ENCODE results near the gene LRRC8D.

The LRRC8D gene

DNA sequence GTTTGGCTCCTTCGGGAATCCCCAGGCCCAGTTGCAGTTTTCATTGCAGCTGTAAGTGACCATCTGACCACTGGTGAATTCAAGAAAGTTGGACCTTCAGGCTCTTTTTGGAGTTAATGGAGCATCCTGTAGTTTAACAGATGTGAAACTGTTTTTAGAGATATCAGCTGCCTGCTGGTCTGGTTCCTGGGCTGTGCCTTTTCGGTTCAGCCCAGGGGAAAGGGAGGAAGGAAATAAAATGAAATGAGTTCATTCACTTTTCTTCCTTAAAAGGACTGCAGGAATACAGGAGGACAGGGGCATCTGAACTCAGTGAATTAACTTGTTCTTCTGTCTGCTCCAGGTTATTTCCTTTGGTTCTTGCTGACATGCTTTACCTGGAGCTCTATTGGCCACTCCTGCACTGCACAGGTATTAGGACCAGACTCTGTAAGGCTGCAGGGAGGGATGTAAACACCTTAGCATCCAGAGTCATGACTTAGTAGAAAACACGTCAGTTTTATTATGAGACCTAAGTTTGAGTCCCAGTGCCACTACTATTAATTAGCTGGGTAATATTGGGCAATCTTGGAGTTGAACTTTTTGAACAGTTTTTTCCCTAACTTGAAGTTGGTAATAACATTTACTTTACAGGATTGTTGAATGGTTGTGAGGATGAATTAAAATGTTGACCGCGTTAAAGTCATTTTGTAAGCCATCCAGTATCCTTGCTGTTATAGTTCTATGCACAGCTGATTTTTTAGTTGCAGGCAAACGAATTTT is 83.6 kb downstream of the LRRC8D start:
- H4K20me1 ChIP-seq (ENCODE audit: low read depth, low read length), result no peaks in the 10 kb centered on the region
- no peak overlapping the region for H2AFZ ChIP-seq (ENCODE audit: low read depth, low read length, severe bottlenecking)
- no peaks in the 10 kb centered on the region for H3F3A ChIP-seq (ENCODE audit: insufficient read depth)
- TF ChIP-seq EZH2phosphoT487 (conservative IDR thresholded peaks at IDR 0.05; ENCODE audit: low read length), result no peak
- TF ChIP-seq, protein P1, sequence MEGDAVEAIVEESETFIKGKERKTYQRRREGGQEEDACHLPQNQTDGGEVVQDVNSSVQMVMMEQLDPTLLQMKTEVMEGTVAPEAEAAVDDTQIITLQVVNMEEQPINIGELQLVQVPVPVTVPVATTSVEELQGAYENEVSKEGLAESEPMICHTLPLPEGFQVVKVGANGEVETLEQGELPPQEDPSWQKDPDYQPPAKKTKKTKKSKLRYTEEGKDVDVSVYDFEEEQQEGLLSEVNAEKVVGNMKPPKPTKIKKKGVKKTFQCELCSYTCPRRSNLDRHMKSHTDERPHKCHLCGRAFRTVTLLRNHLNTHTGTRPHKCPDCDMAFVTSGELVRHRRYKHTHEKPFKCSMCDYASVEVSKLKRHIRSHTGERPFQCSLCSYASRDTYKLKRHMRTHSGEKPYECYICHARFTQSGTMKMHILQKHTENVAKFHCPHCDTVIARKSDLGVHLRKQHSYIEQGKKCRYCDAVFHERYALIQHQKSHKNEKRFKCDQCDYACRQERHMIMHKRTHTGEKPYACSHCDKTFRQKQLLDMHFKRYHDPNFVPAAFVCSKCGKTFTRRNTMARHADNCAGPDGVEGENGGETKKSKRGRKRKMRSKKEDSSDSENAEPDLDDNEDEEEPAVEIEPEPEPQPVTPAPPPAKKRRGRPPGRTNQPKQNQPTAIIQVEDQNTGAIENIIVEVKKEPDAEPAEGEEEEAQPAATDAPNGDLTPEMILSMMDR (IDR thresholded peaks at IDR 0.05; ENCODE audit: insufficient read depth, low read length, poor library complexity, severe bottlenecking), result no peak
- H3K79me2 ChIP-seq (ENCODE audit: insufficient read depth, low read length), result peaks cover 10% of the 10 kb centered on the region
- H3K27ac ChIP-seq (ENCODE audit: low read depth, low read length), result no peak overlapping the region
- H3K9me2 ChIP-seq (replicated peaks; ENCODE audit: insufficient read depth, low read length), result no peaks in the 10 kb centered on the region
- H3K9ac ChIP-seq (ENCODE audit: low read length), result no peak overlapping the region
- H3K4me2 ChIP-seq (ENCODE audit: low read depth, low read length, poor library complexity, severe bottlenecking), result no peak overlapping the region
- H3K9me3 ChIP-seq (ENCODE audit: insufficient read depth, low read length), result no peaks in the 10 kb centered on the region
- no peaks in the 10 kb centered on the region for H3K27me3 ChIP-seq (ENCODE audit: low read length)
- H3K36me3 ChIP-seq (ENCODE audit: low read length), result no peaks in the 10 kb centered on the region
- no peak overlapping the region for H3K4me3 ChIP-seq (ENCODE audit: insufficient read depth, low read length, poor library complexity, severe bottlenecking)

DNA sequence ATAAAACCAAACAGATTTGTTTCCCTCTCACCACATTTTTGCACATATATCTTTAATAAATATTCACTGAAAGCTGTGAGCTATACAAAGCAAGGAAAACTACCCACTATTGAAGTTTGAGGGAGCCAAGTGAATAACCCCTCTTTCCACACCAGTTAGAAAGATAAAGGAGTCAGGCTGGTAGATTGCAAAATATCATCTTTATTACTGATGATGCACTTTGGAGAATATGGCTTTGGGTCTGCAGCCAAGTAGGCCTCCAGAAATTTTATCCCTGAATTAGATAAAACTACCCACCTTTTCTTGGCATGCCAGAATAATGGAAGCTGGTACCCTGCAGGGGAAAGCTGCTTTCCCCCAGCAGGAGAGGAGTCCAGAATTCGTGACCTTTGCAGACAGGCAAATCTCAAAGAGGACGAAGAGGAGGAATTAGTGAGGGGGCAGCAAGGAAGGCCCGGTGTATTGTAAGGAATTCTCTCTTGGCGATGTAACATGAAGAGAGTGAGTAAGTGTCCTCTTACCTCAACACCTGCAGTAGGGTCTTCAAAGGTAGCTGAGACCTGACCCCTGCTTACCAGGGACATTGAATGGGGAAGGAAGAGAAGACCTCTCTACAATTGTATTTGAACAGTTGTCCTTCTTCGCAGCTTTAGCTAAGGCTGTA is 84.7 kb downstream of the LRRC8D start:
- H3K9ac ChIP-seq (ENCODE audit: low read length), result no peak overlapping the region
- H3K4me2 ChIP-seq (ENCODE audit: low read depth, low read length, poor library complexity, severe bottlenecking), result no peak overlapping the region
- no peaks in the 10 kb centered on the region for H3K36me3 ChIP-seq (ENCODE audit: low read length)
- H3K27ac ChIP-seq (ENCODE audit: low read depth, low read length), result no peak overlapping the region
- H3K79me2 ChIP-seq (ENCODE audit: insufficient read depth, low read length), result peaks cover 18% of the 10 kb centered on the region
- H3K9me3 ChIP-seq (ENCODE audit: insufficient read depth, low read length), result no peaks in the 10 kb centered on the region
- H3K27me3 ChIP-seq (ENCODE audit: low read length), result no peaks in the 10 kb centered on the region
- H3K9me2 ChIP-seq (replicated peaks; ENCODE audit: insufficient read depth, low read length), result no peaks in the 10 kb centered on the region
- H3F3A ChIP-seq (ENCODE audit: insufficient read depth), result no peaks in the 10 kb centered on the region
- H4K20me1 ChIP-seq (ENCODE audit: low read depth, low read length), result no peaks in the 10 kb centered on the region
- H3K4me3 ChIP-seq (ENCODE audit: insufficient read depth, low read length, poor library complexity, severe bottlenecking), result no peak overlapping the region
- TF ChIP-seq EZH2phosphoT487 (conservative IDR thresholded peaks at IDR 0.05; ENCODE audit: low read length), result no peak
- TF ChIP-seq, protein P1 (IDR thresholded peaks at IDR 0.05; ENCODE audit: insufficient read depth, low read length, poor library complexity, severe bottlenecking), result no peak
- no peak overlapping the region for H2AFZ ChIP-seq (ENCODE audit: low read depth, low read length, severe bottlenecking)

DNA sequence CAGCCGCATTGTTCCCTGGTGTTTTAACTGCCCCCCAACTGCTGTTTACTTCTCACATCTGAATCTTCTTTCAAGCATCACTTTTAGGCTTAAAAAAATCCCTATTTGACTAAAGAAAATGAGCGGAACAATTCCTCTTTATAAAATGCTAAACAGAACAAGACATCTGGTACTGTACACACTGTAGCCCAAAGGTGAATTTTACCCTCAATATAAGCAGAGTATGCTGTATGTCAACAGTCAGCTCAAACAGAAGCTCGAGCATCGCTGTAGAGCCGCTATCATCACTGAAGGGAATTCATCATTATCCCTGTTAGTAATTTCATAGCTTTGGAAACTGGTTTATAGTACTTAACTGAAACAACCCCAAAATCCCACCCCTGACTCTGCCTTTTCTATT is 85.3 kb downstream of the LRRC8D start:
- no peak for TF ChIP-seq EZH2phosphoT487 (conservative IDR thresholded peaks at IDR 0.05; ENCODE audit: low read length)
- TF ChIP-seq, protein P1 (IDR thresholded peaks at IDR 0.05; ENCODE audit: insufficient read depth, low read length, poor library complexity, severe bottlenecking), result no peak
- Histone ChIP-seq H3K4me3 (ENCODE audit: insufficient read depth, low read length, poor library complexity, severe bottlenecking) (no peak overlapping the region), H3K9me2 (replicated peaks; ENCODE audit: insufficient read depth, low read length) (no peaks in the 10 kb centered on the region), H3K36me3 (ENCODE audit: low read length) (no peaks in the 10 kb centered on the region), H3F3A (ENCODE audit: insufficient read depth) (no peaks in the 10 kb centered on the region), H3K27ac (ENCODE audit: low read depth, low read length) (no peak overlapping the region), H3K79me2 (ENCODE audit: insufficient read depth, low read length) (peaks cover 21% of the 10 kb centered on the region), H2AFZ (ENCODE audit: low read depth, low read length, severe bottlenecking) (no peak overlapping the region), H3K9ac (ENCODE audit: low read length) (no peak overlapping the region), H3K27me3 (ENCODE audit: low read length) (no peaks in the 10 kb centered on the region), H3K9me3 (ENCODE audit: insufficient read depth, low read length) (no peaks in the 10 kb centered on the region), H3K4me2 (ENCODE audit: low read depth, low read length, poor library complexity, severe bottlenecking) (no peak overlapping the region), H4K20me1 (ENCODE audit: low read depth, low read length) (no peaks in the 10 kb centered on the region)

Data from SU-DHL-6 (cell line).